GM13976 (cell line): Measurements from ENCODE around the gene ACACB.

Experiments
- DNase-seq: peaks from one replicate; pipeline ENCODE4 v3.0.0; 2012; ENCODE audit warnings: low spot score
- in situ Hi-C: fragments of 300-500 bp; cut with MboI; formaldehyde crosslinking; loops from one replicate; pipeline ENCODE4 v1.12.0; 2022; ENCODE audit warnings: low sequenced_read_pairs, mixed read lengths, inconsistent platforms; ENCODE audit not compliant: unreplicated experiment
- TF ChIP-seq, protein P1 (sequence below): IDR thresholded peaks from 2 replicates; pipeline ENCODE4 v1.5.1; 2012; ENCODE audit warnings: borderline replicate concordance, mild to moderate bottlenecking; ENCODE audit not compliant: insufficient read depth; ENCODE audit errors: extremely low read depth, missing control alignments, control extremely low read depth

ACACB gene

DNA sequence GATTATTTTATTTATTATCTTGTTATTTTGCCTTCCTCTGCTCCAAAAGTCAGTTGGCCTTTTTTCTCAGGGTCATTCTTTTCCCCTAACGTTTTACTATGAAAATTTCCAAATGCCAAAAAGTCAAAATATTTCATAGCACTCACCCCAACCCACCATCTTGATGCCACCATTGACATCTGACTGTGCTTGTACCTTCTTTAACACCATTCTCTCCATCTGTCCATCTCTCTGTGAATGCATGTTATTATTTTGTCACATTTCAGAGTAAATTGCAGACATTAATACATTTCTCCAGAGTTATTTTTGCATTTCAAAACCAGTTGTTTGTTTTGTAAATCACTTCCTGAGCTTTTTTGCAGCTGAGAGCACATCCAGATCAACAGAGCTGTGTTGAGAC lies 154.1 kb downstream of the ACACB start:
- no peak for DNase-seq
- in situ Hi-C loops, result no loop called here
- TF ChIP-seq, protein P1, sequence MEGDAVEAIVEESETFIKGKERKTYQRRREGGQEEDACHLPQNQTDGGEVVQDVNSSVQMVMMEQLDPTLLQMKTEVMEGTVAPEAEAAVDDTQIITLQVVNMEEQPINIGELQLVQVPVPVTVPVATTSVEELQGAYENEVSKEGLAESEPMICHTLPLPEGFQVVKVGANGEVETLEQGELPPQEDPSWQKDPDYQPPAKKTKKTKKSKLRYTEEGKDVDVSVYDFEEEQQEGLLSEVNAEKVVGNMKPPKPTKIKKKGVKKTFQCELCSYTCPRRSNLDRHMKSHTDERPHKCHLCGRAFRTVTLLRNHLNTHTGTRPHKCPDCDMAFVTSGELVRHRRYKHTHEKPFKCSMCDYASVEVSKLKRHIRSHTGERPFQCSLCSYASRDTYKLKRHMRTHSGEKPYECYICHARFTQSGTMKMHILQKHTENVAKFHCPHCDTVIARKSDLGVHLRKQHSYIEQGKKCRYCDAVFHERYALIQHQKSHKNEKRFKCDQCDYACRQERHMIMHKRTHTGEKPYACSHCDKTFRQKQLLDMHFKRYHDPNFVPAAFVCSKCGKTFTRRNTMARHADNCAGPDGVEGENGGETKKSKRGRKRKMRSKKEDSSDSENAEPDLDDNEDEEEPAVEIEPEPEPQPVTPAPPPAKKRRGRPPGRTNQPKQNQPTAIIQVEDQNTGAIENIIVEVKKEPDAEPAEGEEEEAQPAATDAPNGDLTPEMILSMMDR, result no peak

DNA sequence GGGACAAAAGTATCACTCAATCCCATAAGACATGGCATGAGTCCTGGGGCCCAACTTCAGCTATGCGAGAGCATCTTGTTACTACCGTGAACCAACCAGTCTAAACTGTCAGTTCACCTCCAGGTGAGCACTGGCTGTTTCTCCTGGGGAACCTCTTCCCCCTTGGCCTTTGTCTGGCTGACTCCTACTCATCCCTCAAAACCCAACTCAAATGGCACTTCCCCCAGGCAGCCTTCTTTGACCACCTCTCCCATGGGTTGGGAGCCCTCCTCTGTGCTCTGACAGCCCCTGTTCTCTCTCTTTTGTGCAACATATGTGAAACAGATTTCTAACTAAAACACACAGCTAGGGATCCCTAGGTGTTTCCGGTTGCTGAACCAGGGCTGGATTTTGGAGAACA lies 155.0 kb downstream of the ACACB start:
- no peak for DNase-seq
- in situ Hi-C loops, result no loop called here
- TF ChIP-seq, protein P1, result no peak

DNA sequence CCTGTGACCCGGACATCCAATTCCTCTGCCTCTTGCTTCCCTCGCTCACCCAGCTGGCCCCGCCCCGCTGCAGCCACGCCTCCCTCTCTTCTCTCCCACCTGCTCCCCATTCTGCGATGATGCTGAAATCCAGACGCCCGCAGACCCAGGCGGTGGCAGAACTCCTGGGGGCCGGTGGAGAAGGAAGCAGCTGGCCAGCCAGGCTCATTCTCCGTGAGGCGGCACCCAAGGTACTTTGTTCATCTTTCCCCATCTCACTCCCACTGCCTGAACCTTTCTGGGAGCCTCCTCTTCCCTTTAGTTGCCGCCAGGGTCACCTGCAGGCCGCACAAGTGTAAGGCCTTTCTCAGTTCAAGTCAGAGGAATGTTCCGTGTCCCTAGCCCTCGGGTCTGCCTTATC lies 157.0 kb downstream of the ACACB start:
- in situ Hi-C loops, result no loop called here
- TF ChIP-seq, protein P1, result no peak
- DNase-seq, result no peak

DNA sequence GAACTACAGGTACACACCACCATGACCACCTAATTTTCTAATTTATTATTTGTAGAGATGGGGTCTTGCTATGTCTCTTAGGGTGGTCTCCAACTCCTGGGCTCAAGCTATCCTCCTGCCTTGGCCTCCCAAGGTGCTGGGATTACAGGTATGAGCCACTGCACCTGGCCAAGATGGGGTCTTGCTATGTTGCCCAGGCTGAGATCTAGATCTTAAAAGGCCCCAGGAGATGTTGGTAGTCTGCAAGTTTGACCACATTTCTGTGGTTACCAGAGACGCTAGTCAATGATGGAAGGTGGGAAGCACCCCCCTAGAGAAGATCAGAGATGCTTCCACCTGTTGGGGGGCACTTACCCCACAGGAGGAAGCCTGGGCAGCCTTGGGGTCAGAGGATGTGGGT lies 158.0 kb downstream of the ACACB start:
- in situ Hi-C loops, result no loop called here
- DNase-seq, result no peak
- TF ChIP-seq, protein P1, result no peak

DNA sequence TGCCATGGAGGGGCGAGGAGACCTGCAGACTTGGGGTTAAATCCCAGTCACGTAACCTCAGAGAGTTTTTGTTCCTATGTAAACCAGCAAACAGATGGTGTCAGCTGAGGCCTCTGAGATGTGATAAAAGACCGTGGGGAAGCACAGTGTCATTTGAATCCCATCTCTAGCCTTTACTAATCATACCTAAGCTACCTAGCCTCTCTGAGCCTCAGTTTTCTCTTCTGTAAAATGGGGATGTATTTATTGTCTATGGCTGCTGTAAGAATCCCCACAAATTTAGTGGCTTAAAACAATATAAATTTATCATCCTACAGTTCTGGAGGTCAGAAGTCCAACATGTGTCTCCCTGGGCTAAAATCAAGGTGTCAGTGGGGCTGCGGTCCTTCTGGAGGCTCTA lies 158.8 kb downstream of the ACACB start:
- TF ChIP-seq, protein P1, result no peak
- DNase-seq, result no peak
- in situ Hi-C loops, result no loop called here

DNA sequence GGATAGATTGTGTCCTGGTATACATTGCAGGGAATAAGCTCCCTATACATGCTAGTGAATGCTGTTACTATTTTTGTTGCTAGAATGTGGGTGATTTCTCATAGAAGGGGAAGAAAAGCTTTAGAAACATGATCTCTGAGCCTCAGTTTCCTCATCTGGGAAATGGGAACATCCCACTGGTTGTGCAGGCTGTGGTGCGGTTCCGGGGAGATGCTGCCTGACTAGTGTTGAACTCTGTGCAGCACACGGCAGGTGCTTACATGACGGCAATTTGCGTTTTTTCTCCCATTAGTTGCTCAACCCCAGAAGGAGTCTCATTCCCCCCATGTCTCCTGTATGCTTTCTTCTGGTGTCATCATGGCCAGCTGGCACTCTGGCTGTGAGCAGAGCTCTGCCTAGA lies 159.8 kb downstream of the ACACB start:
- DNase-seq, result no peak
- in situ Hi-C loops, result no loop called here
- TF ChIP-seq, protein P1, result no peak
